ENCODE data around the gene KCNH3. TPM values are rescaled to one million over a fixed set of nuclear protein-coding genes. Genes with fewer than 3 reads are reported as not detected.

Gene KCNH3
- total and polyA plus RNA-seq, 2 of the 4 experiments (the other 2 are of a cell fraction) = 0.10 TPM; not detected in 1

DNA sequence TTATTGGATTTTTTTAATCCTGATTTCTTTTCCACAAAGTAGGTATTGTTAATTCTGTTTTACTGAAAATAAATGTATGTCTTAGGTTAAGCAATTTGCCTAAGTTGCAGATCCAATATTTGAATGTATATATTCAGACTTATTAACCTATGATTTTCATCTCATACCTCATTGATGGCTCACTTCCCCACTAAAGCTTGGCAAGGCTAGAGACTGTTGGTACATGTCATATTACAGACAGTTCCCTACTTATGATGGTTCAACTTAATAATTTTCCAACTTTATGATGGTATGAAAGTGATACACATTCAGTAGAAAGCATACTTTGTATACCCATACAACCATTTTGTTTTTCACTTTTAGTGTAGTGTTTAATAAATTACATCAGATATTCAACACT, 33.2 kb upstream of the KCNH3 start:
- Histone ChIP-seq H2AK9ac (replicated peaks; ENCODE audit: low read depth, low read length, poor library complexity) (no peak overlapping the region), H2BK120ac (ENCODE audit: low read depth, low read length) (peak overlapping the region; percentile 57; the same call in 1 of the 2 replicates), H3K4me1 (ENCODE audit: control insufficient read depth, insufficient read depth, low read length) (peaks cover 5% of the 10 kb centered on the region), H3K18ac (ENCODE audit: low read depth, low read length) (no peak overlapping the region), H3K27me3 (ENCODE audit: control insufficient read depth, insufficient read depth, low read length) (no peaks in the 10 kb centered on the region), H3K27ac (ENCODE audit: insufficient read depth, low read length) (no peak overlapping the region), H2BK15ac (ENCODE audit: low read depth, low read length) (peak overlapping the region; percentile 79; the same call in 1 of the 3 replicates), H3K23ac (ENCODE audit: low read depth, low read length) (no peak overlapping the region), H4K91ac (ENCODE audit: insufficient read depth, low read depth, low read length) (peak overlapping the region; percentile 54; the same call in 1 of the 2 replicates), H3K79me1 (ENCODE audit: low read depth in 1 of 2, low read length in 2 of 2) (peaks cover 0 to 44% of the 10 kb centered on the region in 2 experiments; a peak in 2 of 4 replicates), H3K4me3 (ENCODE audit: insufficient read depth, low read depth, low read length) (no peak overlapping the region), H4K8ac (ENCODE audit: low read depth in 2 of 2, low read length in 2 of 2) (peak overlapping the region; percentile 92 to 95; a peak in 2 of 4 replicates), H2BK20ac (ENCODE audit: low read depth, low read length) (no peak overlapping the region), H3K36me3 (ENCODE audit: control insufficient read depth, insufficient read depth, low read length) (peaks cover 5% of the 10 kb centered on the region), H3K9me3 (ENCODE audit: control insufficient read depth, insufficient read depth, low read length) (no peaks in the 10 kb centered on the region; the same call in 1 of the 2 replicates), H4K20me1 (ENCODE audit: insufficient read depth, low read length) (no peaks in the 10 kb centered on the region), H3K56ac (ENCODE audit: extremely low read depth, insufficient read depth, low read length) (no peak overlapping the region; the same call in 1 of the 2 replicates), H3K14ac (replicated peaks; ENCODE audit: low read depth, low read length) (no peak overlapping the region), H2BK5ac (ENCODE audit: low read depth, low read length, poor library complexity, severe bottlenecking) (peak overlapping the region; percentile 92), H2AFZ (replicated peaks; ENCODE audit: low read length, poor library complexity) (no peak overlapping the region), H3K4ac (ENCODE audit: low read depth, low read length) (no peak overlapping the region), H3K4me2 (ENCODE audit: low read depth, low read length) (no peak overlapping the region), H4K5ac (ENCODE audit: low read depth, low read length) (no peak overlapping the region), H3K9me1 (ENCODE audit: insufficient read depth, low read length) (peaks cover 6% of the 10 kb centered on the region; the same call in 1 of the 2 replicates), H2AK5ac (ENCODE audit: low read depth, low read length) (peak overlapping the region; percentile 23; the same call in 1 of the 2 replicates), H3K9ac (ENCODE audit: low read depth, low read length) (no peak overlapping the region)
- ChIA-PET POLR2A (ENCODE audit: unreplicated experiment) (no interaction called here), CTCF (interaction anchor here (0.6 kb wide), 1 partner anchor 163 kb away, joined by 3 read pairs; no protein-coding TSS in a partner anchor)
- in situ Hi-C loops (cut with MboI; ENCODE audit: low sequenced_read_pairs) (loop anchor here (5.0 kb wide), 1 partner anchor 143 kb away; no protein-coding TSS in a partner anchor), intact Hi-C loops (cut with micrococcal nuclease) (no loop called here), dilution Hi-C loops (cut with HindIII; ENCODE audit: low sequenced_read_pairs, unreplicated experiment) (loop anchor here (25.0 kb wide), 1 partner anchor 143 kb away; the partner anchor contains the start of gene SPATS2)
- TF ChIP-seq RCOR1 (IDR thresholded peaks at IDR 0.05; ENCODE audit: insufficient replicate concordance, low read length) = no peak
- no peak for TF ChIP-seq CEBPB (IDR thresholded peaks at IDR 0.05; ENCODE audit: low read depth, low read length)
- TF ChIP-seq NFE2L2 (IDR thresholded peaks at IDR 0.05; ENCODE audit: low read depth, low read length) = no peak
- no peak for TF ChIP-seq FOS (IDR thresholded peaks at IDR 0.05; ENCODE audit: low read depth, low read length)
- no peak for TF ChIP-seq MAZ (IDR thresholded peaks at IDR 0.05; ENCODE audit: borderline replicate concordance, low read depth, low read length)
- no peak for TF ChIP-seq BHLHE40 (IDR thresholded peaks at IDR 0.05; ENCODE audit: low read depth, low read length)
- TF ChIP-seq MAFK (IDR thresholded peaks at IDR 0.05; ENCODE audit: low read depth, low read length) = no peak
- TF ChIP-seq USF2 (IDR thresholded peaks at IDR 0.05; ENCODE audit: low read depth, low read length) = no peak
- TF ChIP-seq CHD1 (IDR thresholded peaks at IDR 0.05; ENCODE audit: low read depth, low read length) = no peak
- TF ChIP-seq MXI1 (IDR thresholded peaks at IDR 0.05; ENCODE audit: borderline replicate concordance, low read depth, low read length) = no peak
- no peak for TF ChIP-seq SMC3 (IDR thresholded peaks at IDR 0.05; ENCODE audit: low read depth, low read length)
- DNase-seq (peak; percentile 62), ATAC-seq (ENCODE audit: low read depth) (no peak)
- no TSS peak for BruUV-seq (replicated peaks)
